Heart right ventricle (tissue), 16 donors: ENCODE results near the gene PKNOX2. TPM values are rescaled to one million over a fixed set of nuclear protein-coding genes. Genes with fewer than 3 reads are reported as not detected.

Source experiments
- ATAC-seq, 8 donors: fragments of 200-7000 bp; cut with Tn5 transposase; one replicate each; pipeline ENCODE4 v1.9.1; 2020; ENCODE audit warnings: mild to moderate bottlenecking in 8 of 8, moderate library complexity in 8 of 8, moderate number of reproducible peaks in 1 of 8
- DNase-seq, 2 donors: peaks; one replicate each; pipeline ENCODE4 v3.0.0-alpha.2; 2020
- H3K27ac ChIP-seq, 10 donors: fragments of 200-600 bp; sonication (generic) in 2 of 10; one replicate each; pipeline versions ENCODE4 v1.5.0 to v1.8.0; 2020 to 2022; ENCODE audit warnings: mild to moderate bottlenecking in 3 of 10
- H3K27me3 ChIP-seq, 7 donors: fragments of 200-600 bp; one replicate each; pipeline ENCODE4 v1.8.0; 2021 to 2022; ENCODE audit warnings: mild to moderate bottlenecking in 2 of 7
- H3K36me3 ChIP-seq, 9 donors: fragments of 200-600 bp; sonication (generic) in 1 of 9; one replicate each; pipeline versions ENCODE4 v1.5.0 to v1.8.0; 2020 to 2022; ENCODE audit warnings: mild to moderate bottlenecking in 2 of 9
- H3K4me1 ChIP-seq, 9 donors: fragments of 200-600 bp; sonication (generic) in 1 of 9; one replicate each; pipeline versions ENCODE4 v1.5.0 to v1.8.0; 2020 to 2022; ENCODE audit warnings: mild to moderate bottlenecking in 4 of 9
- H3K4me3 ChIP-seq, 10 donors: fragments of 200-600 bp; sonication (generic) in 2 of 10; one replicate each; pipeline versions ENCODE4 v1.5.0 to v1.8.0; 2020 to 2022; ENCODE audit warnings: mild to moderate bottlenecking in 7 of 10, moderate library complexity in 2 of 10
- H3K9me3 ChIP-seq, 11 donors: fragments of 200-600 bp in 10 of 11; sonication (generic) in 2 of 11; one replicate each; pipeline versions ENCODE4 v1.5.0 to v1.8.0; 2013 to 2022; ENCODE audit warnings: mild to moderate bottlenecking in 2 of 11, control low read depth in 1 of 11, moderate library complexity in 1 of 11
- WGBS, 2 donors: extraction: QIAGEN DNeasy Blood & Tissue Kit; methylation state at CpG; one replicate each; pipeline ENCODE4 v1.1.7; 2013; ENCODE audit warnings: inconsistent platforms in 1 of 2; 5-methylcytosine and 5-hydroxymethylcytosine counted together
- intact Hi-C, 10 donors: fragments of 100-400 bp; cut with DNase I; formaldehyde crosslinking; loops; one replicate each; pipeline versions ENCODE4 v1.11.1 to v1.14.2; 2022
- polyA plus RNA-seq, 2 donors: library from polyadenylated mRNA; stranded (reverse); fragments of 200-250 nt; gene quantifications; one replicate each; pipeline ENCODE4 v1.2.3, GENCODE V29; 2013
- total RNA-seq, 10 donors: library from RNA; stranded (reverse); fragmentation: NEBNext Ultra II Directional in 3 of 10; extraction: Animal tissue kit (Norgen Biotek cat#: 25700) in 3 of 10; gene quantifications; one replicate each; pipeline versions ENCODE4 v1.2.1 to v1.2.4, GENCODE V29; 2021 to 2023
- TF ChIP-seq, protein P1 (sequence below), 9 donors: fragments of 200-600 bp; sonication (generic) in 2 of 9; IDR thresholded peaks; one replicate each; pipeline versions ENCODE4 v1.5.0 to v1.8.0; 2021 to 2022; ENCODE audit warnings: antibody characterized with exemption in 9 of 9, mild to moderate bottlenecking in 5 of 9, moderate library complexity in 1 of 9
- donor health status: Arrhythmogenic right ventricular cardiomyopathy.
- donor health status: ischemic (EF 13 %, LVEDD 7.1; RV severe dilation, severe dysfunction).
- donor health status: healthy with polysubstance abuse.
- donor health status: DM: no; HTN: yes; CAD: no.
- donor health status: DM: no; HTN: no; CAD: no.
- donor health status: ischemic (EF 25% LVEDD 6.9; RV normal size, moderate dysfunction).
- donor health status: ischemic (EF 25% LVEDD 5.7; RV mildly dilated, moderate dysfunction).
- donor health status: healthy.
- donor health status: DM: yes; HTN: yes; CAD: no.
- donor health status: Ischemic cardiomyopathy.
- donor health status: ischemic (EF 35%, LVEDD 5.7; RV mildly dilated, moderate dysfunction).
- donor health status: nonischemic (EF 11% LVEDD 7.7; RV severe dilation, severe dysfunction).
- donor health status: DM: yes; HTN: yes; CAD: no.
- donor health status: PGD.
- donor health status: ischemic (EF 29% LVEDD 5.4; RV normal size, mild dysfunction).
- donor health status: nonischemic (EF 23%, LVEDD 6.1; RV moderate dilation, normal function).

Gene PKNOX2
- total and polyA plus RNA-seq, 12 donors: 2.5 to 5.8 (median 4.5) TPM

DNA sequence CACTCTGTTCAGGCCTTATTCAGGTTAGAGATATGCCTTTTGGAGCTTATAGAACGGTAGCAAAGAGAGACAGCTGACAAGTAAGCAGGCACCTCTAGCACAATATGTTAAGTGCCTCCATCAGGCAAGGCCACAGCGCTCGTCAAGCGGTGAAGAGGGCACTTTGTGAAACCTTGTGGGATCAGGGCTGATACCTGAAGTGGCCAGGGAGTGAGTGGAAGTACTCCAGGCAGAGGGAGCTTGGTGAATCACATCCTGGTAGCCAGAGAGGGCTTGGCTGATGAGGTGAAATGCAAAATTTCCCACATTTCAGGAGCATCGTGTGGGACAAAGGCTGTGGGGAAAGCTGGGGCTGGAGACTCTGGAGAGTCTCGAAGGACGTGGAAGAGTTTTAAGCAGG is 87.4 kb downstream of the PKNOX2 start:
- TF ChIP-seq, protein P1, sequence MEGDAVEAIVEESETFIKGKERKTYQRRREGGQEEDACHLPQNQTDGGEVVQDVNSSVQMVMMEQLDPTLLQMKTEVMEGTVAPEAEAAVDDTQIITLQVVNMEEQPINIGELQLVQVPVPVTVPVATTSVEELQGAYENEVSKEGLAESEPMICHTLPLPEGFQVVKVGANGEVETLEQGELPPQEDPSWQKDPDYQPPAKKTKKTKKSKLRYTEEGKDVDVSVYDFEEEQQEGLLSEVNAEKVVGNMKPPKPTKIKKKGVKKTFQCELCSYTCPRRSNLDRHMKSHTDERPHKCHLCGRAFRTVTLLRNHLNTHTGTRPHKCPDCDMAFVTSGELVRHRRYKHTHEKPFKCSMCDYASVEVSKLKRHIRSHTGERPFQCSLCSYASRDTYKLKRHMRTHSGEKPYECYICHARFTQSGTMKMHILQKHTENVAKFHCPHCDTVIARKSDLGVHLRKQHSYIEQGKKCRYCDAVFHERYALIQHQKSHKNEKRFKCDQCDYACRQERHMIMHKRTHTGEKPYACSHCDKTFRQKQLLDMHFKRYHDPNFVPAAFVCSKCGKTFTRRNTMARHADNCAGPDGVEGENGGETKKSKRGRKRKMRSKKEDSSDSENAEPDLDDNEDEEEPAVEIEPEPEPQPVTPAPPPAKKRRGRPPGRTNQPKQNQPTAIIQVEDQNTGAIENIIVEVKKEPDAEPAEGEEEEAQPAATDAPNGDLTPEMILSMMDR (IDR thresholded peaks at IDR 0.05): no peak
- Histone ChIP-seq H3K27ac (no peak overlapping the region), H3K4me3 (no peak overlapping the region), H3K9me3 (no peaks in the 10 kb centered on the region), H3K36me3 (no peaks in the 10 kb centered on the region), H3K4me1 (peaks cover 0 to 25% (median 0%) of the 10 kb centered on the region in 9 donors), H3K27me3 (peaks cover 0 to 7% (median 0%) of the 10 kb centered on the region in 7 donors)
- intact Hi-C loops: no loop called here
- DNase-seq (no peak), ATAC-seq (no peak)
- 88 to 89% methylated on average over 7 of the region's 7 CpGs for WGBS, 2 donors

DNA sequence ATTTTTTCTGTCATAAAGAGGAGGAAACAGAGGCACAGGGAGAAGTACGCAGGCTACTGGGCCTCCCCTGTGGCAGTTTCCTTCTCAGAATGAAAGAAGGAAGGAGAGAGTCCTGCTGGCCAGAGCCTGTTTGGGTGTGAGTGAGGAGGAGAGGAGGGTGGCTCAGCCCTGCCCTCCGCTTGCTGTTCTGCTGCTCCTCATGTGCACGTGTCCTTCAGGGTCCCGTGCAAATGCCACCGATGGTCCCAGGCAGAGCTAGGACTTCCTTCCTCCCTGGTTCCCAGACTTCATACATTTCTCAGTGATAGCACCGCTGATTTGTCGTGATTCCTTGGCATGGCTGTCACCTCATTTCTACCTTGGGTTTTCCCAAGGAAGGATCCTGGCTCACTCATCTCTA is 88.7 kb downstream of the PKNOX2 start:
- no peaks in the 10 kb centered on the region for H3K9me3 ChIP-seq
- intact Hi-C loops: no loop called here
- H3K36me3 ChIP-seq: no peaks in the 10 kb centered on the region
- DNase-seq: no peak
- H3K4me1 ChIP-seq: peaks cover 0 to 25% (median 0%) of the 10 kb centered on the region in 9 donors
- no peak overlapping the region for H3K4me3 ChIP-seq
- H3K27ac ChIP-seq: peak overlapping the region in 6 of 10 donors; percentile 53 to 72 (median 62)
- peaks cover 0 to 7% (median 0%) of the 10 kb centered on the region in 7 donors for H3K27me3 ChIP-seq
- TF ChIP-seq, protein P1 (IDR thresholded peaks at IDR 0.05): no peak
- peak in 5 of 8 donors; percentile 23 to 74 (median 52) for ATAC-seq
- 43 to 55% methylated on average over 7 of the region's 7 CpGs for WGBS, 2 donors

DNA sequence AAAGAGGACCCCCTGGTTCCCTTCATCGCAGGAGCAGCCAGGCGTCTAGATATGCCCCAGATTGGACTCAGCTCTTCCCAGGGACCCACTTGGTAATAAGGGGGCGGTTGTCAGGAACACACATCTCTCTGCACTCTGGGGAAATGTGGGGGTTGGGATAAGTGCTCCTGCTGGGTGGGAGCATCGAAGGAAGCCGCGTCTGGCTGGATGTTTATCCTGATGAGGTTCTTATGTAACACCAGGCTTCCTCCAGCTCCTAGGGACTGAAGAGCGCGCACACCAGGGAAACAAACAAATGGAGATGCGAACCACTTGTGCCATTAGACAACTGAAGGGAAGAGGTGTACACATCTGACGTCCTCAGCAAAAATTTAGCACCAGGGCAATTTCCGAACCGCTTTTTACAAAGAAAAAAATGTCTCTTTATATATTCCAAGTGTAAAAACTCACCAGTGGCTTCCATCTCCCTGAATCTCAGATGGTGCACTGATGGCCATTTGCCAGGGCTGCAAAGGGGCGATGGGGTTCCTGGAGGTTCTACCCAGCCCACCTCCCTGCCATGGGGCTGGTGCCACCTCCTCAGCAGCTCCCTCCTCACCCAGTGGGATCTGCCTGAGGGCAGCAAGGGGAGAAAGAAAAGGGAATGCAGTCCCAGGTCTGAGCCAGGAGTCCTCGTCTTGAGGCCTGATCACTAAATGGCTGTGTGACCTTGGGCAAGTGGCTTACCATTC is 89.4 kb downstream of the PKNOX2 start:
- Histone ChIP-seq H3K4me1 (peaks cover 0 to 32% (median 6%) of the 10 kb centered on the region in 9 donors), H3K36me3 (no peaks in the 10 kb centered on the region), H3K4me3 (no peak overlapping the region), H3K27me3 (peaks cover 0 to 7% (median 0%) of the 10 kb centered on the region in 7 donors), H3K9me3 (no peaks in the 10 kb centered on the region), H3K27ac (peak overlapping the region in 6 of 10 donors; percentile 53 to 72 (median 62))
- DNase-seq: no peak
- WGBS, 2 donors: 59 to 60% methylated on average over 14 of the region's 14 CpGs
- TF ChIP-seq, protein P1 (IDR thresholded peaks at IDR 0.05): no peak
- ATAC-seq: peak in 6 of 8 donors; percentile 11 to 73 (median 62)
- intact Hi-C loops: no loop called here

DNA sequence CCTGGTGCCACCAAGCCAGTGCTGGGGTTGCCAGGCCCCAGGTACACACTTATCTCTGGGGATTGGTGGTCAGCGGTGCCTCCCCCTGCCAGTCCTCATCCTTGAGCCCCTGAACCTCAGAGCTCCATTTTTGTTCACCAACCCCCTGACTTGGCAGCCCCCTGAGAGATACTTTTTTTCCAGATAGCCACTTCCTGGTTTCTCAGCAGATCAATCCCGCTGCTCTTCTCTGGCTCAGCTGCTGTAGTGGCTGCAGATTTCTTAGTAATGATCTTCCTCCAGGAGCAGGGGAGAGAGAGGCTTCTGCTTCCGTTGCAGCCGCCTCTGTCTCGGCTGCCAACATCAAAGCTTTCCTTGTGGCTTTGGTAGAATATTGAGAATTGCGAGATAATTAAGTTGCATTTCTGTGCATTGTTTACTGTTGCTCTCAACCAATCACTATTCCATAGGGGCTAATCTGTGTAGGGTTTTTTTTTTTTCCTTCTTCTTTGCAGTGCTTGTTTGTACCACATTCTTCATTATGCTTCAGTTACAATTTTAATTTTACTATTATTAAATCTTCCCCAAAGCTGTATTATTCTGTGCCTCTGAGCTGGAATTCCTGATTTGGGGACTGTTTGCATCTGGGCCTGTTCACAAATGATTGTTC is 92.1 kb downstream of the PKNOX2 start:
- Histone ChIP-seq H3K27me3 (peaks cover 0 to 15% (median 6%) of the 10 kb centered on the region in 7 donors), H3K4me3 (no peak overlapping the region), H3K4me1 (peaks cover 0 to 40% (median 7%) of the 10 kb centered on the region in 9 donors), H3K36me3 (no peaks in the 10 kb centered on the region), H3K9me3 (no peaks in the 10 kb centered on the region), H3K27ac (peak overlapping the region in 4 of 10 donors; percentile 36 to 60 (median 45))
- intact Hi-C loops: no loop called here
- TF ChIP-seq, protein P1 (IDR thresholded peaks at IDR 0.05): no peak
- WGBS, 2 donors: 51 to 60% methylated on average over 6 of the region's 6 CpGs
- ATAC-seq (no peak), DNase-seq (no peak)
